M059J (cell line): ENCODE data around the gene SBDS. TPM values are rescaled to one million over a fixed set of nuclear protein-coding genes. Genes with fewer than 3 reads are reported as not detected.

Experiments
- DNase-seq: peaks from one replicate; pipeline ENCODE4 v3.0.0-alpha.2; 2012; ENCODE audit warnings: low read depth
- total RNA-seq: library from RNA; depleted of rRNA; stranded (reverse); fragments of >200 nt; shearing (Covaris generic); gene quantifications from 2 replicates; pipeline ENCODE4 v1.2.3, GENCODE V29; 2014; rRNA removed

The SBDS gene
- total RNA-seq, 1 experiment from 2014 or later = 112 TPM

- DNase-seq = no peak
Measured at GRCh38 chr7:66946545-66946944, 48.8 kb downstream of the SBDS start.

GRCh38 chr7:66939325-66939724, 56.1 kb downstream of the SBDS start:
- no peak for DNase-seq

- no peak for DNase-seq
Measured at GRCh38 chr7:66937940-66938339, 57.4 kb downstream of the SBDS start.

Other genes starting within 250 kb of the SBDS start
- 158 and 193 TPM in 2 replicates for gene TMEM248, start 74.4 kb downstream of the SBDS start, total RNA-seq
- 20.6 and 32.3 TPM in 2 replicates for gene TYW1, start 1.2 kb upstream of the SBDS start, total RNA-seq